Activated CD4-positive, alpha-beta T cell treated with anti-CD3 and anti-CD28 coated beads for 36 hours (primary cell): ENCODE data around the gene SNPH. TPM values are rescaled to one million over a fixed set of nuclear protein-coding genes. Genes with fewer than 3 reads are reported as not detected.

Experiments
- ATAC-seq: fragments of 200-7000 bp; cut with Tn5 transposase; one replicate; pipeline ENCODE4 v1.10.0; 2021; ENCODE audit warnings: mild to moderate bottlenecking, moderate library complexity
- CTCF ChIA-PET: fragments of 350-600 bp; sonication (Branson Sonifier 250); formaldehyde crosslinking; loops from one replicate; lab custom pipeline; 2021; ENCODE audit warnings: antibody characterized with exemption; lab: Charles Lee
- POLR2A ChIA-PET: fragments of 350-600 bp; sonication (Branson Sonifier 250); formaldehyde crosslinking; loops from one replicate; lab custom pipeline; 2021; ENCODE audit warnings: antibody characterized with exemption, inconsistent platforms; lab: Charles Lee
- DNase-seq: peaks from one replicate; pipeline ENCODE4 v3.0.0-alpha.2; 2020
- H3K27ac Mint-ChIP-seq: one replicate; pipeline ENCODE4 v1.8.0; 2021; ENCODE audit warnings: mixed read lengths
- H3K27me3 Mint-ChIP-seq: one replicate; pipeline ENCODE4 v1.8.0; 2021; ENCODE audit warnings: mixed read lengths
- H3K36me3 Mint-ChIP-seq: one replicate; pipeline ENCODE4 v1.8.0; 2021; ENCODE audit warnings: low read depth, mixed read lengths
- H3K4me1 Mint-ChIP-seq: one replicate; pipeline ENCODE4 v1.8.0; 2021; ENCODE audit warnings: mixed read lengths
- H3K4me3 Mint-ChIP-seq: one replicate; pipeline ENCODE4 v1.8.0; 2021; ENCODE audit warnings: mild to moderate bottlenecking, moderate library complexity, mixed read lengths
- H3K9me3 Mint-ChIP-seq: one replicate; pipeline ENCODE4 v1.8.0; 2021; ENCODE audit warnings: low read depth, mixed read lengths
- intact Hi-C, 2 experiments: fragments of 100-400 bp; cut with DNase I in 1 of 2; cut with micrococcal nuclease in 1 of 2; formaldehyde crosslinking; loops; one replicate each; pipeline versions ENCODE4 v1.14.2 to v1.15.1; 2022 to 2024; cut with DNase I, micrococcal nuclease
- total RNA-seq, 2 experiments: library from RNA; stranded (reverse); gene quantifications; one replicate each; pipeline ENCODE4 v1.2.3, GENCODE V29; 2021

Gene SNPH
- total RNA-seq, 2 experiments from 2014 or later: 2.5 to 2.9 TPM

GRCh38 chr20:1308702-1309095, 42.6 kb downstream of the SNPH start:
- H3K9me3 Mint-ChIP-seq: no peaks in the 10 kb centered on the region
- H3K4me1 Mint-ChIP-seq: peaks cover 2% of the 10 kb centered on the region
- ChIA-PET POLR2A (no interaction called here), CTCF (interaction anchor here (0.5 to 1.1 kb wide), 2 partner anchors 26 to 188 kb away, joined by 3 to 4 read pairs; no protein-coding TSS in a partner anchor)
- DNase-seq: no peak
- no peaks in the 10 kb centered on the region for H3K27me3 Mint-ChIP-seq
- intact Hi-C loops: no loop called here
- H3K27ac Mint-ChIP-seq: peak overlapping the region; percentile 25
- no peak overlapping the region for H3K4me3 Mint-ChIP-seq
- H3K36me3 Mint-ChIP-seq: no peaks in the 10 kb centered on the region
- no peak for ATAC-seq

GRCh38 chr20:1309439-1309847, 43.3 kb downstream of the SNPH start:
- CTCF ChIA-PET: interaction anchor here (0.6 kb wide), 1 partner anchor 91 kb away, joined by 3 read pairs; no protein-coding TSS in a partner anchor
- no peak overlapping the region for H3K4me3 Mint-ChIP-seq
- POLR2A ChIA-PET: no interaction called here
- no peak for ATAC-seq
- H3K27me3 Mint-ChIP-seq: no peaks in the 10 kb centered on the region
- DNase-seq: no peak
- intact Hi-C loops: no loop called here
- peaks cover 3% of the 10 kb centered on the region for H3K4me1 Mint-ChIP-seq
- H3K9me3 Mint-ChIP-seq: no peaks in the 10 kb centered on the region
- H3K36me3 Mint-ChIP-seq: no peaks in the 10 kb centered on the region
- H3K27ac Mint-ChIP-seq: no peak overlapping the region

- ChIA-PET POLR2A (no interaction called here), CTCF (interaction anchor here (0.6 to 0.8 kb wide), 3 partner anchors 34 to 127 kb away, joined by 3 read pairs; no protein-coding TSS in a partner anchor)
- Mint-ChIP-seq H3K27me3 (no peaks in the 10 kb centered on the region), H3K4me1 (peaks cover 3% of the 10 kb centered on the region), H3K36me3 (no peaks in the 10 kb centered on the region), H3K27ac (no peak overlapping the region), H3K9me3 (no peaks in the 10 kb centered on the region), H3K4me3 (no peak overlapping the region)
- intact Hi-C loops: no loop called here
- no peak for ATAC-seq
- DNase-seq: no peak
Observed at GRCh38 chr20:1310071-1310470, 44.0 kb downstream of the SNPH start.

GRCh38 chr20:1310506-1311190, 44.6 kb downstream of the SNPH start:
- H3K27me3 Mint-ChIP-seq: no peaks in the 10 kb centered on the region
- no peak for ATAC-seq
- H3K27ac Mint-ChIP-seq: no peak overlapping the region
- ChIA-PET POLR2A (no interaction called here), CTCF (interaction anchor here (0.6 to 0.8 kb wide), 3 partner anchors 34 to 126 kb away, joined by 3 to 4 read pairs (median 3); no protein-coding TSS in a partner anchor)
- no peak for DNase-seq
- peaks cover 3% of the 10 kb centered on the region for H3K4me1 Mint-ChIP-seq
- no peaks in the 10 kb centered on the region for H3K9me3 Mint-ChIP-seq
- no peaks in the 10 kb centered on the region for H3K36me3 Mint-ChIP-seq
- no peak overlapping the region for H3K4me3 Mint-ChIP-seq
- intact Hi-C loops: no loop called here

GRCh38 chr20:1312308-1312707, 46.2 kb downstream of the SNPH start:
- H3K36me3 Mint-ChIP-seq: no peaks in the 10 kb centered on the region
- H3K9me3 Mint-ChIP-seq: no peaks in the 10 kb centered on the region
- no peak overlapping the region for H3K27ac Mint-ChIP-seq
- intact Hi-C loops: loop anchor here in 1 of 2 experiments (2.0 kb wide), 1 partner anchor 464 kb away; no protein-coding TSS in a partner anchor
- no peak overlapping the region for H3K4me3 Mint-ChIP-seq
- no peak for DNase-seq
- ChIA-PET CTCF (interaction anchor here (0.7 to 1.7 kb wide), 11 partner anchors 10 to 190 kb away, joined by 3 to 15 read pairs (median 4); no protein-coding TSS in a partner anchor), POLR2A (no interaction called here)
- ATAC-seq: no peak
- no peaks in the 10 kb centered on the region for H3K27me3 Mint-ChIP-seq
- H3K4me1 Mint-ChIP-seq: peaks cover 3% of the 10 kb centered on the region

GRCh38 chr20:1312904-1313235, 46.8 kb downstream of the SNPH start:
- H3K9me3 Mint-ChIP-seq: no peaks in the 10 kb centered on the region

GRCh38 chr20:1313236-1313964, 47.3 kb downstream of the SNPH start:
- ChIA-PET CTCF (interaction anchor here (0.6 to 1.7 kb wide), 14 partner anchors 9 to 189 kb away, joined by 3 to 15 read pairs (median 4); no protein-coding TSS in a partner anchor), POLR2A (interaction anchor here (0.5 kb wide), 1 partner anchor 12 kb away, joined by 3 read pairs; no protein-coding TSS in a partner anchor)
- peak; percentile 82 for DNase-seq
- Mint-ChIP-seq H3K4me1 (peaks cover 3% of the 10 kb centered on the region), H3K9me3 (no peaks in the 10 kb centered on the region), H3K4me3 (no peak overlapping the region), H3K36me3 (no peaks in the 10 kb centered on the region), H3K27me3 (no peaks in the 10 kb centered on the region), H3K27ac (no peak overlapping the region)
- peak; percentile 89 for ATAC-seq
- intact Hi-C loops: loop anchor here (1.0 to 2.0 kb wide), 5 partner anchors 80 to 463 kb away; partner anchors contain the start of genes FKBP1A (in 1 of the 2) and NSFL1C (in 1 of the 2)

More at GRCh38 chr20:1312904-1313235, 46.8 kb downstream of the SNPH start:
- CTCF ChIA-PET: interaction anchor here (0.6 to 1.7 kb wide), 15 partner anchors 9 to 190 kb away, joined by 3 to 15 read pairs (median 4); no protein-coding TSS in a partner anchor
- POLR2A ChIA-PET: interaction anchor here (0.5 kb wide), 1 partner anchor 13 kb away, joined by 3 read pairs; no protein-coding TSS in a partner anchor
- intact Hi-C loops: loop anchor here (1.0 to 2.0 kb wide), 5 partner anchors 80 to 464 kb away; partner anchors contain the start of genes FKBP1A (in 1 of the 2) and NSFL1C (in 1 of the 2)
- ATAC-seq (no peak), DNase-seq (no peak)
- no peak overlapping the region for H3K27ac Mint-ChIP-seq
- no peaks in the 10 kb centered on the region for H3K27me3 Mint-ChIP-seq
- H3K4me1 Mint-ChIP-seq: peaks cover 3% of the 10 kb centered on the region
- no peak overlapping the region for H3K4me3 Mint-ChIP-seq
- H3K36me3 Mint-ChIP-seq: no peaks in the 10 kb centered on the region

GRCh38 chr20:1315804-1316203, 49.7 kb downstream of the SNPH start:
- no peak for ATAC-seq
- no peaks in the 10 kb centered on the region for H3K36me3 Mint-ChIP-seq
- H3K4me3 Mint-ChIP-seq: no peak overlapping the region
- no peaks in the 10 kb centered on the region for H3K27me3 Mint-ChIP-seq
- POLR2A ChIA-PET: no interaction called here
- DNase-seq: no peak
- intact Hi-C loops: no loop called here
- peaks cover 3% of the 10 kb centered on the region for H3K4me1 Mint-ChIP-seq
- CTCF ChIA-PET: interaction anchor here (0.6 to 3.2 kb wide), 6 partner anchors 9 to 151 kb away, joined by 3 to 17 read pairs (median 4); partner anchors contain the start of gene NSFL1C
- H3K9me3 Mint-ChIP-seq: no peaks in the 10 kb centered on the region
- no peak overlapping the region for H3K27ac Mint-ChIP-seq

GRCh38 chr20:1317545-1318255, 51.6 kb downstream of the SNPH start:
- DNase-seq (no peak), ATAC-seq (no peak)
- intact Hi-C loops: no loop called here
- CTCF ChIA-PET: interaction anchor here (1.6 kb wide), 1 partner anchor 149 kb away, joined by 4 read pairs; the partner anchor contains the start of gene NSFL1C
- H3K27me3 Mint-ChIP-seq: no peaks in the 10 kb centered on the region
- H3K4me3 Mint-ChIP-seq: no peak overlapping the region
- no peaks in the 10 kb centered on the region for H3K36me3 Mint-ChIP-seq
- H3K4me1 Mint-ChIP-seq: peaks cover 3% of the 10 kb centered on the region
- H3K27ac Mint-ChIP-seq: no peak overlapping the region
- POLR2A ChIA-PET: interaction anchor here (0.7 kb wide), 1 partner anchor 149 kb away, joined by 3 read pairs; no protein-coding TSS in a partner anchor
- H3K9me3 Mint-ChIP-seq: no peaks in the 10 kb centered on the region

GRCh38 chr20:1319051-1319450, 53.0 kb downstream of the SNPH start:
- ATAC-seq: no peak
- no peaks in the 10 kb centered on the region for H3K9me3 Mint-ChIP-seq

More at GRCh38 chr20:1319051-1319450, 53.0 kb downstream of the SNPH start:
- no peak overlapping the region for H3K27ac Mint-ChIP-seq
- ChIA-PET POLR2A (no interaction called here), CTCF (interaction anchor here (1.2 kb wide), 1 partner anchor 100 kb away, joined by 3 read pairs; no protein-coding TSS in a partner anchor)
- no peaks in the 10 kb centered on the region for H3K36me3 Mint-ChIP-seq
- intact Hi-C loops: no loop called here
- H3K4me3 Mint-ChIP-seq: no peak overlapping the region
- no peaks in the 10 kb centered on the region for H3K27me3 Mint-ChIP-seq
- DNase-seq: no peak
- H3K4me1 Mint-ChIP-seq: peaks cover 8% of the 10 kb centered on the region
